Measurements from ENCODE around the gene PDLIM4. TPM values are rescaled to one million over a fixed set of nuclear protein-coding genes. Genes with fewer than 3 reads are reported as not detected.
A peak's percentile ranks its signal among the peaks of the same experiment; 100 is the strongest.

Gene PDLIM4
- total RNA-seq, 1 donor from 2014 or later, result 92.0 TPM

DNA sequence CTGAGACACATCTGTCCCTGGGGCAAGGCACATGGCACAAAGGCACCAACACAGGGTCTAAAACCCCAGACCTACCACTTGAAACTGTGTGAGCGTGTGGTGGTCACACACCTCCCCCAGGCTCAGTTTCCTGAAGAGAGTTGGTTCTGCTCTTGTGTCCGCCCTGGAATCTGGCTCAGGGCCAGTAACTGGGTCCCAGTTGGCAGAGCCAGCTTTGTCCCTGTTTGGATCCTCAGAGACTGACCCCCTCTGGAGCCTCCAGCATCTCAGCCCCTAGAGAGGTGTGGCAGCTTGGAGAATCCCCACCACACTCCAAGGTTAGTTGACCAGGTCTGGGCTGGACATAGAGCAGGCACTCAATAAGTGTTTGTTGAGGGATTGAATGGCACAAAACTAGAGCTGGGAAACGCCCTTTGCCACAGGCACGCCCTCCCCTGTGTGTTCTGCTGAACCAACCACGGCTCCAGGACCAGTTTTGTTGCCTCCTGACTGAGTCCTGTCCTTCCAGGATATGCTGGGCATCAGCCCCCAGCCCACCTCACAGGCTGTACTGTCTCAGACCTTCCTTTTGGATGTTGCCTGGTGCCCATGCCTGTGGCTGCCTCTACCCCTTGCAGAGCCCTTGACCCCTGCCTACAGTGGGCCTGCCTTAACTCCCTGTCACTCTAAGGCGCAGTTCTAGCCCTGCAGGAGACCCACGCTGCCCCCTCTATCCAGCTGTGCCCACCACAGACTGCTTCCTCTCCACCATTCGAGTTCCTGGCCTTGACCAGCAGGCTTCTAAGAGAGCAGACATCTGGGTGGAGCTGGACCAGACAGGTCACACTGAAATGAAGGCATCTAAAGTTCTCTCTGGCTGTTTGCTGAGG, 3.8 kb upstream of the PDLIM4 start:
- DNase-seq (ENCODE audit: low read depth), result no peak

DNA sequence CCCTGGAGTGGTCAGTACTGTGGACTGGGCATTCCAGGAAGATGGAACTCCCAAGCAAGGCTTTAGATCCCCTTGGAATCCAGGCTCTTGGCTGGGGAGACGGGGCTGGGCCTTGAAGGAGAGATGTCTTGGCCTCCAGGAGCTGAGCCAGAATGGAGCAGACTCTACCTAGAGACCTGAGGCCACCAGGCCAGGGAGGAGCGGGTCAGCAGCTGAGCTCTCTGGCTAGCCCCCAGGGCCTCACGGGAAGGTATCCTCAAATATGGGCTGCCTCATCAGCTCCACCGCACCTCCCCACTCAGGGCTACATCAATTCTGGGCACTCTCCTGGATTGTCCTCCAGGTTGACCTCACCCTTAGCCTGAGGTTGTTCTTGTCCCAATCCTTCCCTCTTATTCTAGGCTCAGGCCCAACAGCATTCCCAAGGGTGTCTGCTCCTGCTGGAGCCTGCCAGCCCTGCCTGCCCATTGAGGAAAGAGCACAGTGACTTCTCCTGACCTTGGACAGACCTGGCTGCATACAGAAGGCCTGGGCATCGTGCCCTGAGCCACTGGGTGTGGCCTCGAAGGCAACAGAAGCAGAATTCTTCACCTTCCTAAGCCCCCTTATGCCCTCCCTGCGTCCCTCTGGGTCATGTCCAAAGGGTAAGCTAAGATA, 3.0 kb upstream of the PDLIM4 start:
- DNase-seq (ENCODE audit: low read depth), result peak; percentile 38

DNA sequence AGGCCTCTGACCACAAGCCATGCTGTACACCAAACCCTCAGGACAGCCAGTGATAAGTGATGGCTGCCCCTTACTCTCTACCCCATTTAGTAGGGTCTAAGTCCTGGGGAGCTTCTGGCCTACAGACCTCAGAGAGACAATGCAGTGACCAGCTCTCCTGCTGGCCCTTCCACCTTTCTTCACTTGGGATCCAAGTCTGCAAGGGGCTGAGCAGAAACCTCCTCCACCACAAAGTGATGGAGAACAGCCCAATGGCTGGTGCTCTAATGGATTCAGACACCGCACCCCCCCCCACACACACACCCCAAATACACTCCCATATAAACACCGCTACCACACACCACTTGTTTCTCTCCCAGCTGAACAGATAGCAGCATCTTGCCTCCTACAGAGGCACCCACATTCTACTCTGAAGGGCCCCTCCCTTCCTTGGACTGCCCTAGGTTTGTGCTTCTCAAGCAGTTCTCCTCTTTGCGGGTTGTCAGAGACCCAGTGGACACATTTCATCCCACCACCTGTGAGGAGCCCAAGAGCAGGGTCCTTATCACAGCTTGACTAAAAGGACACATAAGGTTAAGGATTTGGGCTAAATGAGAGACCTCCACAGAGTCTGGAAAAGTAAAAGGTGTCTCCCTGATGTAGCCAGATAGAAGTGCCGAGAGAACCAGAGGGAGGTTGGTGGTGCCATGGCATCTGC, 1.3 kb upstream of the PDLIM4 start:
- no peak for DNase-seq (ENCODE audit: low read depth)

DNA sequence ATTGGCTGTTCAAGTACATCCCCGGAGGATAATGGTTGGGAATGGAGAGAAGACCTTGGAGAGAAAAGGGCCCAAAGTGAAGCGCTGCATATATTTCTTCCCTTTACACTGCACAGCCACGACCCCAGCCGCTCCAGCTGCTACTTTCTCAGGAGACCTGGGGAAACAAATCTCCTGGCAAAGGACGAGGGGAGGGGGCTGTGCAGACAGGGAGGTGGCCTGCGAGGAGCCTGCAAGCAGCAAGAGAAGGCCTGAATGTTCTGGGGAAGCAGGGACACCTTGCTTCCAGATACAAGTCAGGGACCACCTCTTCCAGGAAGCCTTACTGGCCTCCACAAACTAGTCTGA, 739 bp upstream of the PDLIM4 start:
- DNase-seq (ENCODE audit: low read depth), result no peak

DNA sequence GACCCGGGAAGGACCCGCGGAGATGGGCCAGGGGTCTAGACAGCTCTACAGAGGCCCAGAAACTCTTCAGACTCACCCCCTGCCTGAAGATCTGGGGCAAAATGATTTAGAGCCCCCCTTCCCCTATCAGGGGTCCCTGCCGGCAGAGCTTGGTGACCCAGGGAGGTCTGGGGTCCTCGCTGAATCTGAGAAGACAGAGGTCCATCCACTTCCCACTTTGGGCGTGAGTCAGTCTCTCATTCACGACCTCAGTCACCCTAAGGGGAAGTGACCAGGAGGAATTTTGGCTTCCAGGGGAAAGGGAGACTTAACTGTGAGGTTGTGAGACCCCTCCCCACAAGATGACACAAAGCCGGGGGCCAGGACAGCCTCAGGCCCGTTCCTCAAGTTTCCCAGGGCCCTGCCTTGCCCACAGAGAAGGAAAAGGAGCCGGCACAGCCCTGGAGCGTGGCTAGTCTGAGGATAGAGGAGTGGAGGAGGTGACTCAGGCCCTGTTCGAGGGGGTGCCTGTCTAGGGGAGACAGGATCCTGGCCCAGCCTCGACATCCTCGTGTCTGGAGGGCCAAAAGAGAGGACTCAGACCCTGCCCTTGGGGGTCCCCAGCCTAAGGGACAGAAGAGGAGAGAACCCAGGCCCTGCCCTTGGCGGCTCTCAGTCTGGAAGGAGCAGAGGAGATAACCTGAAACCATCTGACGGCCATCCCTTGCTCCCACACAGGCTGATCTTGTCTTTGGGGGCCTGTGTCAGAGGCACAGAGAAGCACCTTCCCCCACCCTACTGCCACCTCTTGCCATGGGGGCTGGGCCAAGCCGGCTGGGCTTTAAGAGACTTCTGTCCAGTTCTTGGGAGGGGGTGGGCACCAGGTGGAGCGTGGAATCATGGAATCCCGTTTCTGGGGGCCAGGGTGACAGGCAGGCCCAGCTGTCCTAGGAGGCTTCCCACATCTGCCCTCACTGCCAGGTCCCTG, 889 bp downstream of the PDLIM4 start:
- DNase-seq (ENCODE audit: low read depth), result no peak

DNA sequence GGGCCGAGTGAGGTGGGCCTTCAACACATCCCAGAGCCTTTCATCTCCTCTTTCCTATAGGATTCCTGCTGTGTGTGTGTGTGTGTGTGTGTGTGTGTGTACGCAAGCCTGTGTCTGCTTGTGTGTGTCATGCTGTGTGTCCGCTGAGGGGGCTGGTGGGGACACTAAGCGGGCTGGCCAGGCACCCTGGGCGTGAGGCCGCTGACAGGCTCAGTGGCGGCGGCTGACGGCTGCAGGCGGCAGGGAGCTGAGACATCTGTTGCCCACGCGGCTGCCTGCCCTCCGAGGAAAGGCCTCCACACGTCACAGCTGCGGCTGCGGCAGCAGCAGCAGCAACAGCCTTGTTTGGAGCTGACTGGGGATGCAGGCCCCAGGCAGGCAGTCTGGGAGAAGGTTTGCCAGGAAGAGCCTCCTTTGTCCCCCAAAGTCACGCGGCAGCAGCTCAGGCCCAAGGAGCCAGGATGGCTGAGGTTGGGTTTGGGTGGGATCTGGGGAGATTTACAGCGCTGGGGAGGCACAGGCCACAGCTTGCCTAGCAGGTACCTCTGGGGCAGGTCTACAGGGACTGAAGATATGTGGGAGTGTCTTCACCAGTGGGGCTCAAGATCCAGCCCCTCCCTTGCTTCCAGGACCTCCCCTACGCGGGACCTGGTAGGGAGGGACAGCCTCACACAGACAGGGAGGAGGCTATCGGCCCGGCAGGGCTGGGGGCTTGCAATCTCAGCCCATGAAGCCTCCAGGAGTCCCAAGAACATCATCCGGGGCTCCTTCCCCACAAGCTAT, 1.8 kb downstream of the PDLIM4 start:
- DNase-seq (ENCODE audit: low read depth), result no peak

DNA sequence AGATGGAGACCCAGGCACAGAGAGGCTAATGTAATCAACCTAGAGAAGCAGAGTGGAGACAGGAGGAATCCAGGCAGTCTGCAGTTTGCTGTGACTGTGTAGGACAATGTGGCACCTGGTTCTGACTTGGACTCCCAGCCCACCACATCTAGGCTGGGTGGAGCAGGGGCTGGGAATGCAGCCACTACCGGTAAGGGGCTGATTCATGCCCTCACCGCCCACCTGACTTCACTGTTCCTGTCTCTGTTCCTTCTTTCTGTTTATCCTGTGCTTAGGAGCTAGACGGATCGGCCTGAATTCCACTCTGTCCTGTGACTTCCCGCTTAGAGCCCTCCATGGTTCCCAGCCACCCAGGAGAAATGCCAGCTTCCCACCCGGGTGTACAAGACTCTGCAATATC, 2.6 kb downstream of the PDLIM4 start:
- DNase-seq (ENCODE audit: low read depth), result peak; percentile 79

DNA sequence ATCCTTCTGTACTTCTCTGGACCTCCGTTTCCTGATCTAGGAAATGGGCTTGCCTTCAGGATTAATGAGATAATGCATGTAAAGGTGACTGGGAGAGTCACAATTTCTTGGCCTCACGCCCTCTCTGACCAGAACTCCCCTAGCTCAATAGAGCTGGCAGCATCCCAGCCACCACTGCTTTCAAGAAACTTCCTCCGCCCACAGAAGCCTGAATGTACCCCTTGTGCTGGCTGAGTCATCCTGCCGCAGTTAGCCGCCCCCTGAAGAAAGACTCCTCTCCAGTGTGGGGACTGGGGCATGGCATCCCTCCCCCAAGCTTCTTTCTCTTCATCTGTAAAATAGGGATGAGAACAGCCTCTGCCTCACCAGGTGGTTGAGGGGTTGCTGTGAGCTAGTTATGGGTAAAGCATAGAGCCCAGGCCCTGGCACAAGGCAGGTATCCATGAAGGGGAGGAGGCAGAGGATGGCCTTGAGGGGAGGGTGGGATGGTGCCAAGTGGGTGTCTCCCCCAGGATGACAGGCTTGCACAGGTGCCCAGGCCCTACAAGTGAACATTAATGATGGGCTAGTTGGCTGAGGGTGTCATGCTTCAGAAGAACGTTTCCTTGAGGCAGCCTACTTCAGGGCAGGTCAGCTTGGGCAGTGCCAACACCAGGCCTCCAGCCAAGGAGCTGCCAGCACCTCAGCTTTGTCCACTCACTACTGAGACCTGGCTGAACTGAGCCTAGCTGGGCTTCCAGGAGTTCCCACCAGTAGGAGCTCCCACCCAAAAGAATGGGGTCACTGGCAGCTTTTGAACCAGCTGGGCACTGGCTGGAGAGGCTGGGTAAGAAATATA, 3.4 kb downstream of the PDLIM4 start:
- DNase-seq (ENCODE audit: low read depth), result peak; percentile 97

DNA sequence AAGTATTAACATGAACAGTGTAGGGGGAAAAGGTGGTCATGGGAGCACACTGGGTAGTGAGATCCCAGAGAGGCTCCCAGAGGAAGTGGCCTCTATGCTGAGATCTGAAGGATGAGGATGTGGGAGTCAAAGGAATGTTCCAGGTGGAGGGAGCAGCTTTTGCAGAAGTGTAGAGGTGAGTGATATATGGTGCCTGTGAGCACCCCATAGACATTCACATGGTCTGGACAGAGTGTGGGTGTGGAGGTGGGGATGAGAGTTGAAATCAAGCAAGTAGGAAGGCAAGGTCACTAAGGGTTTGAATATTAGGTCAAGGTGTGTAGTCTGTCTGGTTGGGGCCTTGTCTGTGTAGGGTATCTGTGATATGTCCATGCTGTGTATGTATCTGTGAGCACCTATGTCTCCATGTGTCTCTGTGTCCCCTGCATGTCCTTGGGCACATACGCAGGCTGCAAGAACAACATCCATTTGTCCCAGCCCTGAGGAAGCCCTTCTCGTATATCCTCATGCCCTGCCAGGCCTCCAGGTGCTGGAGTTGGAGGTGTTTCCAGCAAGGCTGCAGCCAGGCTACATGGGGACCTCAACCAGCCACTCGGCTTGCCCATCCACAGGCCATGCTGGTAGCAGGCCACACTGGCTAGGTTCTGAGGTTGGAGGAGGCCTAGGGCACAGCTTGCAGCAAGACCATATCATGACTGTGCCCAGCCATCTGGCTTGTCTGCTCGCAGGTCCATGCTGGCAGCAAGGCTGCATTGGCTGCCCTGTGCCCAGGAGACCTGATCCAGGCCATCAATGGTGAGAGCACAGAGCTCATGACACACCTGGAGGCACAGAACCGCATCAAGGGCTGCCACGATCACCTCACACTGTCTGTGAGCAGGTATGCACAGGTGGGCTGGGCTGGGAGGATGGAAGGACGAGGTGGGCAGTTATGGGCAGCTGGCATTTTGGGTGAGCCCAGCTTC, 4.7 kb downstream of the PDLIM4 start:
- DNase-seq (ENCODE audit: low read depth), result no peak

DNA sequence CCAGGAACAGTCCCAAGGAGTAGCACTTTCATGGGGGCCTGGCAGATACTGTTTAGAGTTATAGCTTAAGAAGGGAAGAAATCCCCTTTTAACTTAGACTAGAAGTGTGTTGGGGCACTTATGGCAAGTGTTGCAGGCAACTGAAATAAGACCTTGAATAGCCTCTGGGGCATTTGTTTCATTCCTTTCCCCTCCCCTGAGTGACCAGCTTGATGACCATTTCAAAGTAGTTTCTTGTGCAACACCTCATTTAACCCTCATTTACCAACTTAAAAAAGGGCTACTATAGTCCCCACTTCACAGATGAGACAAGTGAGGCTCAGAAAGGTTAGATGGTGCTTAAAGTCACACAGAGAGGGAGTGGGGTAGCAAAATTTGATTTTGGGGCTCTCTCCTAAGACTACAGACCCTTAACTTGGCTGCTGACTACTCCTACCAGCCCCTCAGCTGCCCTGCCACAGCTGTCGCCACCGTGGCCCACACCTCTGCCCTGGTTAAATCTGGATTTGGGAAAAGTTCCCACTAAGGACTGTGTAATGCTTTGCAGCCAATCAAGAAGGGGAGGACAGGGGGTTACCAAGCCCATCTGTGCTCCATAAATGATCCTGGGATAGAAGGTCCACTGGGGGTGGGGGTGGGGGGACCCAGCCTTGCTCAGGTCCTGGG, 5.5 kb downstream of the PDLIM4 start:
- DNase-seq (ENCODE audit: low read depth), result peak; percentile 85

DNA sequence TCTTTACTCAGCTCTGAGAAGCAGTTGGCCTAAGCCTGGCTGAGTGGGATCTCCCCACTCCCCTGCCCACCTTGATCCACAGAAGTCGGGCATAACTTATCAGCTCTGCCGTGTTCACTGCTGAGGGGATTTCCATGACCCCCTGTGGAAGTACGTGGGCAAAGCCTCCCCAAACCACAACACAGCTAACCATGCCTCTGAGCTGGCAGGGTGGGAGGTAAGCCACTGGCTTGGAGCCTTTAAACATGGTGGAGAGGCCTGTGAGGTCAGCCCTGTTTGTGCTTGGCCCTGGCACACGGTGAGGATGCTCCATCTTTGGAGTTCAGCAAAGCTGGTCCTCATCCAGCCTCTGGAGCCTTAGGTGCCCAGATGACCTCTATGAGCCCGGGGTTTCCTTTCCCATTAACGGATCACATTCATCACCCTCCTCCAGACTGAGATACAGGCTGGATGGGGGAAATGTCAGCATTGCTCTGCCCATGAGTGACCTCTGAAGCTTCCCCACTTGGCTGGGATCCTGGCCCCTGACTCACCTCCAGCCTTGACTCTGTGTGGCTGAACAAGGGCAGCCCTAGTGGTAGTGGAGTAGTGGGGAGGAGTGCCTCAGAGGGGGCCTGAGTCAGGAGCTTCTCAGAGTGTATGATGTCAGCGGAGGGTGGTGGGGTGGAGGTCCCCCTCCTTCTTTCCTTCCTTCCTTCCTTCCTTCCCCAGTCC, 6.2 kb downstream of the PDLIM4 start:
- DNase-seq (ENCODE audit: low read depth), result peak; percentile 93

DNA sequence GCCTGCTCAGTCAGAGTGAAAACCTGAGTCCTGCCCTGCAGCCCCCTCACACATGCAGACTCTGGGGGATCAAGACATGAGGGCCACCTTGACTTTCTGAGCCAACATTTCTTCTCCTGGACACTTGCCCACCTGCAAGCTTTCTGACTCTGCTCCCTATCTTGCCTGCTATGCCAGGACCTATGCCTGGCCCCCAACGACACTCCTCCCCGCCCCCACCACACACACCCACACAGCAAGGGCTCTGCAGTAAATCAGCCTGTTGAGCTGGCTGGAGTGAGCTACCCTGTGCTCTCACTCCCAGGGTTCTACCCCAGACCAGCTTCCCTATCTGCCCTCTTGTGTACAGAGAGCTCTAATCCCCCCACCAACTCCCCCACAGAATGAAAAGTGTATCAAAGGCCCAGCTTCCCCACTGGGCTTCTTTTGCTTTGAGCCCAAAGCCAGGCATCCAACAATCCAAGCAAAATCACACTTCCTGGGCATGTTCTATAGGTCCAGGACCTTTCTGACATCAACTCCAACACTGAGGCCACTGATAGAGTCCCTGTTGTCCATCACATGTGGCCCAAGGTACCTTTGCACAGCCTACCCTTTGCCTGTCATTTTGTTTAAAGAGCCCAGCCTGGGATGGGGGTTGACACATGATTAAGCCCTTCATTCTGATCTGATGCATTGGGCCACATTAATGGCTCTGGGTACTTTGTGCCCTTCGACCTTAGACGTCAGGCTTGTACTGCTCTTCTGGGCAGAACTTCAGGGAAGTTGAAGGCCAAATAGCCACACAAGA, 7.2 kb downstream of the PDLIM4 start:
- no peak for DNase-seq (ENCODE audit: low read depth)

DNA sequence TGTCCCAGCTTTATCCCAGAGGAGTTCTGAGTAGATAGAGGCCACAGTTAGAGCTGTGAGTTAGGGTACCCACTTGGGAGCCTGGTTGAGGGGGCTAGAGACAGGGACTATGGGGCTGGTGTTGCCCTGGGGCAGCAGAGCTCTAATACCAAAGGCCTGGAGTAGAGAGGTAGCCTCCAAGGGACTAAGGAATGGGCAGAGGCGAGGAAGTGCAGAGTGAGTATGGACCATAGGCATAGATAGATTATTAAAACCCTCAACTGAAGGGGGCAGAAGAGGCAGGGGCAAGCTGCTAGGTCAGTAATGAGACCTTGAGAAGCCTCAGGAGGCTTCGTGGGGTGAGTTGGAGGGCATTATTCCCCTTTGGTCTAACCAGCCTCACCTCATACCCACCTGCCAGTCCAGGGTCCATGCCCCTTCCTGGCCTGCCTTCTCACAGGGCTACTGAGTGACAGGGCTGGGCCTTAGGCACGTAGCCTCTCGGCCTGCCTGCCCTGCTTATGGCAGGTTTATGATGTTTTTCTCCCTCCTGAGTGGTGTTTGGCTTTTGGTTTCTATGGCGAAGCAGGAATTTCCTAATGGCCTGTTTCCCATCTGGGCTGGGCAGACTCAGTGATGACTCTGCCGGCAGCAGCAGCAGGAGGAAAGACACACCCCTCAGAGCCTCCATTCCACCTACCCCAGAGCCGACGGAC, 8.0 kb downstream of the PDLIM4 start:
- DNase-seq (ENCODE audit: low read depth), result peak; percentile 97

DNA sequence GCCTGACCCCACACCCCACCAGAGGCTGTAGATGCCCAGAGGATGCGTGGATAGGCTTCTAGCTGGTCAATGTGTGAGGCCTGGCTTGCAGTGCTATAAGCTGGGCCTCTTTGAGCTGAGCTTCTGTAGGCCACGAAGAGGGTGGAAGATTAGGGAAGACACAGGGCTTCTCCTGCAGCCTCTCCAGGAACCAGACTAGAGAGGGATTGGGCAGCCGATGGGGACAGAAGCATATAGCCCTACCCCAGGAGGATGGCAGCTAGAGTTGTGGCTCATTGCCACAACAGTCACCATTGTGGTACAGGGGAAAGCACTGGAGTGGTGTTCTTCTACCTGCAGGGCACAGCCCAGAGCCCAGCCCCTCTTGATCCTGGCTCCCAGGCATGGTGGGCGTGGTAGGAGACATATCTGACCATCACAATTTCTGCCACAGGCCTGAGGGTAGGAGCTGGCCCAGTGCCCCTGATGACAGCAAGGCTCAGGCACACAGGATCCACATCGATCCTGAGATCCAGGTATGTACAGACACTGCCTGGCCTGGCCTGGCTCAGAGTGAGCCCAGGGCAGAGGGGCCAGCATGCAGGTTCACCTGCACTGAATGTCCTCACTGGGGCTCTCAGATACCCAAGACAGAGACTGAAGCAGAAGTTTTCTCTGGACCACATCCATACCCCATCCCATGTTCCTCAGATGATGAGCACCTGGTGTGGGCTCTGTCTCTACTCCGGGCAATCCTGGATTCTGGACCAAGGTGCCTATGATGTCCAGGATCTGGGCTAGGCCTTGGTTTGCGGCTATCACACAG, 8.7 kb downstream of the PDLIM4 start:
- no peak for DNase-seq (ENCODE audit: low read depth)

DNA sequence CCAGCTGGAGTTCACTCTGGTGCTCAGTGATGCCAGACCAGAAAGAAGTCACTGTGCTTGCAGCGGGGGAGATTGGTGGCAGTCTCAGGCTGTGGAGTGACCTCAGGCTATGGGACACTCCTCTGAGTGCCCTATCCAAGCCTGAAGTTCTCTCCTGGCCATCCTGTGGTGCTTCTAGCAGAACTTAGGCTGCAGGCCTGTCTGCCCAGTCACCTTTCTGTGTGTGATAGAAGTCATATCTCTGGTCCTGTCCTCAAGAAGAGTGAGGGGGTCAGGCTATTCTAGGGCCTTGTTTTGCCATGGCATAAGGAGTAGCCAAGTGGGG, 9.3 kb downstream of the PDLIM4 start:
- no peak for DNase-seq (ENCODE audit: low read depth)
